H1 (cell line): ENCODE results near the gene COBLL1. TPM values are rescaled to one million over a fixed set of nuclear protein-coding genes. Genes with fewer than 3 reads are reported as not detected.

Experiments used
- CHD1 ChIP-seq: IDR thresholded peaks from 2 replicates; pipeline ENCODE4 v1.6.1; 2012; ENCODE audit warnings: low read depth, low read length, improper control_type of control experiment
- KDM1A ChIP-seq: fragments of 200-600, 300-600 bp; sonication (generic); IDR thresholded peaks from 2 replicates; pipeline ENCODE4 v1.7.1; 2016; ENCODE audit warnings: mild to moderate bottlenecking, low read length, borderline replicate concordance
- polyA plus RNA-seq, 7 experiments: library from polyadenylated mRNA; depleted of rRNA in 3 of 7; stranded (reverse) in 5 of 7; unstranded in 2 of 7; fragments of >200 nt in 5 of 7; fragments of 200-250 nt in 2 of 7; gene quantifications; 1 replicate in 5 of 7; 2 replicates in 1 of 7; 4 replicates in 1 of 7; pipeline versions ENCODE4 v1.2.1 to v1.2.3, GENCODE V29; 2011 to 2013; ENCODE audit warnings: missing spikeins in 2 of 7, mixed read lengths in 2 of 7
- total RNA-seq: library from RNA; stranded (reverse); fragmentation: NEBNext Ultra II Directional; extraction: Animal tissue kit (Norgen Biotek cat#: 25700); gene quantifications from 2 replicates; pipeline ENCODE4 v1.2.1, GENCODE V29; 2021

COBLL1 gene
- total and polyA plus RNA-seq, 2 of the 8 experiments (the other 6 are each of a cell fraction or from before 2014, with no cell fraction given) = 2.2 to 6.2 TPM

DNA sequence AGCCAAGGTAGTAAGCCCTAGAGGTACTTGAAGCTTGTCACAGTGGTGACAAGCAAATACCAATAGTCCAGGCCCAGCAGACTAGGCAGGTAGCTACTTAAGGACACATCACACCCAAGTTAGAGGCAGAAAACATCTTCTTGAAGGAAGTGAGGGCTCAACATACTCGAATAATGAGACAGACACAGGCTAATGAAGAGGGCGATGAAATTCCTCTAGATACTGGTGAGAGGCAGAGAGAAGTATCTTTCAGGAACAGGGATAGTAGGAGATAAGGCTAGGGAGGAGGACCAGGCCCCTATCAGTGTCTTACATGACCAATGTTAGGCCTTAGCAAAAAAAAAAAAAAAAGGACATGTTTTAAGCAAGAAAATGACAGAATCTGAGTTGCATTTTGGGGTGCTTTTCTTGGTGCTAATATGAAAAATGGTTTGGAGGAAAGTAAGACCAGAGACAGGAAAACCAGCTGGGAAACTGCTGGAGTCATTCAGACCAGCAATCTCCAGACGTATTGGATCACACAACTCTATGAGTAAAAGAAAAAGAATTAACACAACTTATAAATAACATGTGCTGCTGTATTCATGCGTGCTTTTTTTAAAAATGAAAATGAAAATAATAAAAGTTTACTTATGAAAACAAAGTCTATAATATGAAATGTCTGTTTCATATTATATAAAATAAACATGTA lies 37.7 kb downstream of the COBLL1 start (continued):
- no peak for TF ChIP-seq KDM1A
- no peak for TF ChIP-seq CHD1
